ENCODE results near the gene DDX50.
"Not testable (repeated sequence)": the region's sequence is repeated elsewhere in the genome, so short reads cannot be mapped to it uniquely, and the experiment has no call there.

Gene DDX50

GRCh38 chr10:68901105-68901927 is at the start of gene DDX50:
Gene DDX50 (plus strand): TSS chr10:68901315. CDS start chr10:68901385, 70 bp downstream.
- DNase-seq = peak; percentile 94 to 96

- DNase-seq = no peak
Observed at GRCh38 chr10:68856352-68856751, 44.8 kb upstream of the DDX50 start.

GRCh38 chr10:68857005-68857404 is 44.1 kb upstream of the DDX50 start:
- DNase-seq = no peak

- DNase-seq = no peak
Observed at GRCh38 chr10:68861253-68861652, 39.9 kb upstream of the DDX50 start.

DNA sequence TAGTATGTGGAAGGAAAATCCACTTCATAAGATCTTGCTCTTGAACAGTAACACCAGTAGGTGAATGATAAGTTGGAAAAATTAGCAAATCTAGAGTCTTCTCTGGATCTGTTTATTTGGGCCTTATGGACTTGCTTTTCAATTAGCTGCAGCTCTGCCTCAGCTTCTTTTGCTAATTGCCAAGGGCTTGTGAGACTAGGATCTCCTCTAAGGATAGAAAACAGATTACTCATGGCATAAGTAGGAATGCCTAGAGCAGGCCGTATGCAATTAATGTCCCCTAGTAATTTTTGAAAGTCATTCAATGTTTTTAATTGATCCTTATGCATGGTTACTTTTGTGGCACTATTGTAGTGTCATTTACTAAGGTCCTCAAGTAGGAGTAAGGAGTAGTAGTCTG is 36.5 kb upstream of the DDX50 start:
- DNase-seq = no peak

GRCh38 chr10:68868173-68868572 is 32.9 kb upstream of the DDX50 start:
- DNase-seq = not testable (repeated sequence)

- no peak for DNase-seq
Observed at GRCh38 chr10:68869623-68870022, 31.5 kb upstream of the DDX50 start.

GRCh38 chr10:68870061-68870460 is 31.1 kb upstream of the DDX50 start:
- DNase-seq = no peak

- DNase-seq = peak in 1 of 2 donors; percentile 22
Observed at GRCh38 chr10:68870545-68871104, 30.5 kb upstream of the DDX50 start.

GRCh38 chr10:68871105-68871711 is 29.9 kb upstream of the DDX50 start:
- no peak for DNase-seq

DNA sequence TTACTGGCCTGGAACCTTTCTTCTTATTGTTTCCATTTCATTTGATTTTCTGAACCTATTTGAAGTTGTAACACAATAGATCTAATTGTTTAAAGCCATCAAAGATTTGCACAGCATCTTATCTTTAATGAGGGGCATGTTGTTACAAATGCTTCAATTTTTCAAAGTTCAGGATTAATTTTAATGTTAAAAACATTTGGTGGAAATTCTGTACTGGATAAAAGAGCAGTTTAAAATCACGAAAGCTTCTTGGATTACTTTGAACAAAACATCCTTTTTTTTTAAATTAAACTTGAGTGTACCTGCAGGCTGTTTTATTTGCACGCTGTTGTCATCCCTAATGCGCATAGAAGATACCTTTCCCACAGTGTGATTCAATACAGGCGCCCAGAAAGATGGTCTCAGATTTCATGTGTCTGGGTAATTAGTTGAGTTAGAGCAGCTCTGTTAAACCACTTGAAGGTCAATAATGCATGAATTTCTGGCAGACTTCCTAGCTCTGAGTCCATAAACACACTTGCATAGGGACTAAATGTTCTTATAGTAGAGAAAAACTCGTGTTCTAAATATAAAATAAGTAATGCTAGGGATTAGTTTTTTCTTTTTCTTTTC is 29.3 kb upstream of the DDX50 start:
- no peak for DNase-seq

GRCh38 chr10:68876246-68877138 is 24.6 kb upstream of the DDX50 start:
- no peak for DNase-seq

DNA sequence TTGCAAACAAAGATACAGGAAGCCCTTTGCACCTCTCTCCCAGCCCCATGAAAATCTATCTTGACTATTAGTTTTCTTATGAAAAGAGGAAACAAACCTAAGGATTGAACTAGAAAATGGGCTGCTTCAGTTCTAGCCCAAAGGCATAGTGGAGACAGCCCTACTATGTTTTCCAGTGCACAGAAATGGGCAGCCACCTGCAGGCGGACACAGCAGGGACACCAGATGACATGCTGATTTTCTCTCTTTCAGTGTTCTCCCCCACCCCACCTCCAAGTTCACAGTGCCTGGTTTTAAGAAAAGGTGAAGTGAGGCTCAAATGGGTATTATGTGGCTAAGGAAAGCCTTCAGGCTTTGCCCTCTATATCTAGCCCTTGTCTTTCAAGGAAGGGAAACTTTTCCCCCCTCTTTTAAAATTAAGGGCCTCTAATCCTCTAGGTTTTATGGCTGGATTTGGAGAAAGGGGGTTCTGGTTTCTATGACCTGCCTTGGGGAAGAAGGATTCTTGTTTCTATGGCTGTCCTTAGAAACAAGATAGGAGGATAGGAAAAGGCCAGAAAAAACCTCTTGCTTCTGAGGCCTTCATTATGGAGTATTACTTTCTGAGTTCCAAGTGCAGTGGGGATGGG is 23.5 kb upstream of the DDX50 start:
- DNase-seq = no peak

- no peak for DNase-seq
Observed at GRCh38 chr10:68878496-68878895, 22.6 kb upstream of the DDX50 start.

- DNase-seq = no peak
Observed at GRCh38 chr10:68879628-68880027, 21.5 kb upstream of the DDX50 start.

GRCh38 chr10:68880181-68880580 is 20.9 kb upstream of the DDX50 start:
- no peak for DNase-seq

GRCh38 chr10:68895041-68895440 is 6.1 kb upstream of the DDX50 start:
- no peak for DNase-seq

GRCh38 chr10:68897336-68897741 is 3.8 kb upstream of the DDX50 start:
- peak; percentile 14 to 45 for DNase-seq

- no peak for DNase-seq
Observed at GRCh38 chr10:68899186-68899745, 1.8 kb upstream of the DDX50 start.

DNA sequence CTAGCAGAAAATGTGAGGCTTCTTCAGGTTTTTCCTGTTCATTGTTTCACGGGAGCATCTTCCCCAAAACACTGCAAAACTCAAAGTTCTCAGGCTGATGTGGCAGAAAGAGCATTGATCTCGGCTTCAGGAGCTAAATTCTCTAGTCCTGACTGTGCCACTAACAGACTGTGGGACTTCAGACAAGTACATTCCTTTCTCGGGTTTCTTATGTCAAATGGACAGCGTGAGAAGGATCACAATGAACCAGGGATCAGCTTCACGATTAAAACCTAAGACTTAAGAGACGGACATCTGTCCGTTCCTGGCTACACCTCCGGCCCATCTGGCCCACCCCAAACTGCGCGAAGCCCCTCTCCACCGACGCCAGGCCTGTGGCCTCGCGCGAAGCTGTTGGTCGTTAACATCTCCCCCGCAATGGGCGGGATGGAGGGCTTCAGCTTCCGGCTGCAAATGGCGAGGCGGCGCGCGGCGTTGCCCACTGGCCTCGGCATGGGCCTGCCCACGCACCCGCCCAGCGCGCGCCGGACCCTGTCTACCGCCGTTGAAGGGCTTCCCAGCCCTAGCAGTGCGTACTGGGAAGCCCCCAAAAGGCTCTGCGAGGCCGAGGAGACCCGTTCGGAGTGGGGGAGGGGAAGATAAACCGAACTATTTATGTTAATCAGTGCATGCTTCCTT is 549 bp upstream of the DDX50 start:
- DNase-seq = no peak

DNA sequence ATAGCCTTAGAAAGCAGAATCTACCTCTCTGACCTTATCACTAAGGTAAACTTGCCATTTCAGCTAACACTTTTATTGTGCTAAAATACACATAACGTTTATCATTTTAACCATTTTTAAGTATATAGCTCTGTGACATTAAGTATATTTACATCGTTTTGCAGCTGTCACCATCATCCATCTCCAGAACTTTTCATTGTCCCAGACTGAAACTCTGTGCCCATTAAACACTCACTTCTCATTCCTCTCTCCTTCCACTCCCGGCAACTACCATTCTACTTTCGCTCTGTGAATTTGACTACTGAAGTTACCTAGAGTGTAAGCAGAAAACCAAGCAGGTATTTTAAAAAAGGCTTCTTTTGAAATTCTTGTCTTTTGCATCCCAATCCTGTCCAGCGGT is 1.3 kb downstream of the DDX50 start:
- no peak for DNase-seq

All from activated CD4-positive, alpha-beta T cell treated with anti-CD3 and anti-CD28 coated beads for 4 hours (primary cell).